Measurements from ENCODE around the gene CERCAM.
"Not testable (repeated sequence)": the region's sequence is repeated elsewhere in the genome, so short reads cannot be mapped to it uniquely, and the experiment has no call there.

The CERCAM gene

DNA sequence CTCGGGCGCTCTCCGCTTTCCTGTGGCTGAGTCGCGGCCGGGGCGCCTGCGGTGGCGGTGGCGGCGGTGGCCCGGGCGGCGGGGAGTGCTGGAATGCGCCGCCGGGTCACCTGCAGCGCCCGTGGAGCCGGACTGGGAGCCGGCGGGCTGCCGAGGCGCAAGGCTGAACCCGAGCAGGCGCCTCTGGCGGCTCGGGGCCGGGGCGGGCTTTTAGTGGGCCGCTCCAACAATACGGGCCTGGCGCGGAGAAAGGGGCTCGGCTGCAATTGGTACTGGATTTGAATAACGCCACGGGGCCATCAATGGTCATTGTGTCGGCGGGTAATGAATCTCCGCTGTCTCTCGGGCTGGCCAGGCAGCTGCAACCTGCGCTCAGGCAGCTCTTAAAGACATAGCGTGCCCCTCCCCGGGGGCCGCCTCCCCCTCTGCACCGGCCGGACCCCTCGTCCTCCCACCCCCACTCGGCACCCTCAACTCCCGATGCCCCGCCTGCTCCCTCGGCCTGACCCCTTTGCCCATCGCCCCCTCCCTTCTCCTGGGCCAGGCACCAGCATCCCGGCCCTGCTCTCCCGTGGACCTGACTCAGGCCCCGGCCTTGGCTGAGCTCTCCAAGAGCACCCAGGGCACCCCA lies 27.4 kb upstream of the CERCAM start:
- peak; percentile 97 for DNase-seq (ENCODE audit: low spot score)

- no peak for DNase-seq (ENCODE audit: low spot score)
These were observed 26.7 kb upstream of the CERCAM start for GRCh38 chr9:128393970-128394369.

GRCh38 chr9:128394379-128395168 lies 26.1 kb upstream of the CERCAM start:
- peak; percentile 83 for DNase-seq (ENCODE audit: low spot score)

GRCh38 chr9:128396970-128397613 lies 23.6 kb upstream of the CERCAM start:
- no peak for DNase-seq (ENCODE audit: low spot score)

- DNase-seq (ENCODE audit: low spot score) = no peak
These were observed 22.8 kb upstream of the CERCAM start for GRCh38 chr9:128397831-128398230.

DNA sequence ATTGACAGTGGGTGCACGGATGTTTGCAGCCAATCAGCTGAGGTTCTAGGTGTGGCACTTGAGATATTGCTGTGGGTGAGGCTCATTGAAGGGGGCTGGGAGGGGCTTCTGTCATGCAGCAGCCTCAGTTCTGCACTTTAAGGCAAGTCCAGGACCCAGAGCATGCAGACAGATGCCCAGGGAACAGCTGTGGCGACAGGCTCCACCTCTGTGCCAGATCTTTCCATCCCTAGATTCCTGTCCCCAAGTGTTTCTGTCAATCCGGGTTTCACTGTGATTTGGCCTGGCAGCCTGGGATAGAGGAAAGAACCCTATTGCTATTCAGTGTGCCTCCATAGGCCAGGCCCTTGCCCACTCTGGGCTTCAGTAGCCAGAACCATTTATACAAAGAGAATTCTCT lies 20.8 kb upstream of the CERCAM start:
- no peak for DNase-seq (ENCODE audit: low spot score)

- DNase-seq (ENCODE audit: low spot score) = no peak
These were observed 16.1 kb upstream of the CERCAM start for GRCh38 chr9:128404560-128404959.

- peak; percentile 76 for DNase-seq (ENCODE audit: low spot score)
These were observed 15.4 kb upstream of the CERCAM start for GRCh38 chr9:128405077-128405779.

GRCh38 chr9:128405780-128406171 lies 14.9 kb upstream of the CERCAM start:
- peak; percentile 31 for DNase-seq (ENCODE audit: low spot score)

- no peak for DNase-seq (ENCODE audit: low spot score)
These were observed 13.7 kb upstream of the CERCAM start for GRCh38 chr9:128406848-128407391.

DNA sequence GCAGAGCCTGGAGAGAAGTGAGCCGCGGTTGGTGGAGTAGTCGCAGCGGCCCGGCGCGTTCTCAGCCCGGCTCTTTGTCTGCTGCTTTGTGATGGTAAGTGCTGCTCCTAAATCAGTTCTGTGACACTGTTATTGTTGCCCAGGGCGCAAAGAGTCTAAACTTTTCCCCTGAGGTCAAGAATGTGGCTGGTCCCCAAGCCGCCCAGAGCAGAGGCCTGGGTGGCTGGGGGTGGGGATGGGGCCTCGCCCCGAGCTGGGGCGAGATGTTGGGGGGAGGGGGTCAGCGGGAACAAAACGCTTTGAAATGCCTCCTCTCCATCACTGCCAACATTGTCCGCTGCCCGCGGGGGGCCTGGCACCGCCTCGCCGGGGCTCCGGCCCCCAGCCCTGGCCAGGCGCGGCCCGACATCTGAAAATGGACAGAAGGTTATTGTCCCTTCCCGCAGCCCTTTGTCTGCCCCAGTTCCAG lies 11.7 kb upstream of the CERCAM start:
- peak; percentile 96 for DNase-seq (ENCODE audit: low spot score)

DNA sequence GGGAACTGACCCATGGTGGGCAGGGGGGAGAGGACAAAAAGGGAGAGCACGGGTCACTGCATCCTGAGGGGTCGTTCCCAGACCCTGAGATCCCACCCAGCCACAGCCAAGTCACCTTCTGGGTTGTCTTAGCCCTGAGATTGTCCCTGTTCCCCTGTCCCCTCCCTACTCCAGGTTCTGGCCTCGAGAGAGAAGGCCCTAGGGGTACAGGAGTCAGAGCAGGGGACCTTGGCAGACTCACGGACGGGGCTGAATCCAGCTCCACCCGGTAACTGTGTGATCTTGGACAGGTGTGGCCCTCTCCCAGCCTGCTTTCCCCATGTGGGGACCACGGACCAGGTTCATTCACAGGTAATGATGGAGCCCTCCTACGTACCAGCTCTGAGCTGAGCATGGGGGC lies 11.2 kb upstream of the CERCAM start:
- no peak for DNase-seq (ENCODE audit: low spot score)

- DNase-seq (ENCODE audit: low spot score) = peak; percentile 82
These were observed 10.7 kb upstream of the CERCAM start for GRCh38 chr9:128409978-128410377.

DNA sequence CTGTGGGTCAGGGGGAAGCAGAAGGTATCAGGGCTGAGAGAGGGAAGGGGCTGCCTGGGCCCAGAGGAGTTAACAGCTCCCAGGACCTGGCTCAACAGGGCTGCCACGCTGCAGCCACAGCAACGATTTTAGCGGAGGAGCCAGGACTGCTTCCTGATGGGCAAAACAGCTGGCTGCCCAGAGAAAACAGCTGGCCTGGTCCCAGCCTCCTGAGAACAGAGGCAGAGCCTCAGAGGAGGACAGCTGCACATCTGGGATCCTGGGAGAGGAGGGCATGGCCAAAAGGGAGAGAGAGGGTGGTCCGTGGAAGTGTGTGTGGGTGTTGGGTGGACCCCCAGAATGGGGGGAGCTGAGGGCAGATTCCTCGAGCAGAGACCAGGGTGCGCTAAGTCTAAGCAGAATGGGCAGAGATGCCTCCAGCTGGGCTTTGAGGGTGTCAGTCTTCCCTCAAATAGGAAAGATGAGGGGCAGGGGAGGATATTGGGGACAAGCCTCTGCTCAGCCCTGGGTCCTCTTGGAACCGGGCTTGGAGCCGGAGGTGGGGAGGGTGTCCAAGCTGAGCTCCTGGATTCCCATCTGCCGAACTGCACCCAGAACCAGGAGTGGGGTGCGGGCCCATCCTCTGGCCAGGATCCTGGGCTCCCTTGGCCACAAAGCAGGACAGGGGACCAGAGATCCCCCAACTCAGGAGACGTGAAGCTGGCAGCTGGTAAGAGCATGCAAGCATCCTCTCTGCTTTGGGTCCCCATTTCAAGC lies 9.1 kb upstream of the CERCAM start:
- DNase-seq (ENCODE audit: low spot score) = peak; percentile 70

DNA sequence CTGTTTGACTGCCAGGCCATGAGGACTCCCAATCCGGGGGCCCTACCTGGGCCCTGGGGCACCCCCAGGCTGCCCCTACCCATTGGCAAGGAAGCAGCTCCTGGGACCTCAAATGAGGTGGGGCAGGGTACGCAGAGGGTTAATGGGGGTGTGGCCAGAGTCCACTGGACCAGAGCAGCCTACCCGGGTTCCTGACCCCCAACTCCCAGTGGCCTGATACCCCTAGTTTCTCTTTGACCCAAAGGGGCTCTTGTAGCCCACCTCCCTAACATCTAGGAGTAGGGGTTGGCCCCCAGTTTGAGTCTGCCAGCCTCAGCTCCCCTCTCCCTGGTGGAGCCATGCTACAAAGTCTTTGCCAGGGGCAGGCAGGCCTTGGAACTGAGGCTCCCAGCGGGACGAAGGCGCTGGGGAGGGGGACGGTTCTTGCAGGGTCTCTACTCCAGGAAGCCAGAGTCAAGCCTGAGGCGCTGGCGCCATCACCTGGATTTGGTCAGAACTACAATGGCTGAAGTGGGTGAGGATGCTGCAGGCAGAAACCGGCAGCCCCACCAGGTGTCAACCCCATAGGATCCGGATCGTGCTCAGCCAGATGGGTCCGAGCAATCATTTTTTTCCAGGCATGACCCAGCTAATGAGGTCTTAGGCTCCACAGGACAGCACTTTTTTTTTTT lies 8.4 kb upstream of the CERCAM start:
- DNase-seq (ENCODE audit: low spot score) = peak; percentile 95

DNA sequence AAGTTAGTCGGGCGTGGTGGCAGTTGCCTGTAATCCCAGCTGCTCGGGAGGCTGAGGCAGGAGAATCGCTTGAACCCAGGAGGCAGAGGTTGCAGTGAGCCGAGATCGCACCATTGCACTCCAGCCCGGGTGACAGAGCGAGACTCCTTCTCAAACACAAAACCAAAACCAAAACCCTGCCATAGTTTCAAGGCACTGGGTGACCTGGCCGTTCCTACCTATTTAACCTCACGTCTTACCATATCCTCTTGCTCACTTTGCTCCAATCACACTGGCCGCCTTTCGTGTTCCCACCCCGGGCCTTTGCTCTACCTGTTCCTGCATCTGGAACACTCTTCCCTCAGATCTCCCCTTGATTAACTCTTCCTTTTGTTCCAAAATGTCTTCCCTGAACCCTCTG lies 6.9 kb upstream of the CERCAM start:
- not testable (repeated sequence) for DNase-seq (ENCODE audit: low spot score)

DNA sequence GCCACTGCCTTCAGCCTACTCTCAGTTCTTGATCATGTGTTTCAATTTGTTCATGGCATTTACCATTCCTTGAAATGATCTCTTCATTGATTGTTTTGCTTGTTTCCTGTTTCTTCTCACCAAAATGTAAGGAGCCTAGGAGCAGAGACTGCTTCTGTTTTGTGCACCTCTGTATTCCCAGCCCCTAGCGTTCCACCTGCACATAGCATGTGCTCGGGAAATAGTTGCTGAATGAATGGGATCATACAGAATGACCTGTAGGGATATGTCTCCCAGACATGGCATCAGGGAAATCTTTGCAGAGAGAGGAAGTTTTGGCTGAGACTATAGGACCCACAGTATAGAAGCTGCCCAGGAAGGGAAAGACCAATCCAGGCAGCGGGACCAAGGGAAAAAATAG lies 6.2 kb upstream of the CERCAM start:
- DNase-seq (ENCODE audit: low spot score) = no peak

GRCh38 chr9:128415281-128415680 lies 5.4 kb upstream of the CERCAM start:
- no peak for DNase-seq (ENCODE audit: low spot score)

DNA sequence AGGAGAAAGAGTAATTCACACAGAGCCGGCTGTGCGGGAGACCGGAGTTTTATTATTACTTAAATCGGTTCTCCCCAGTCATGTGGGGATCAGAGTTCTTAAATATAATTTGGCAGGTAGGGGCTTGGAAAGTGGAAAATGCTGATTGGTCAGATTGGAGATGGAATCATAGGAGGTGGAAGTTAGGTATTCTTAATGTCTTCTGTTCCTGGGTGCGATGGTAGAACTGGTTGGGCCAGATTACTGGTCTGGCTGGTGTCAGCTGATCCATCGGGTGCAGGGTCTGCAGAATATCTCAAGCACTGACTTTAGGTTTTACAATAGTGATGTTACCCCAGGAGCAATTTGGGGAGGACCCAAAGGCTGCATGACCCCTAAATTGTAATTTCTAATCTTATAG lies 4.6 kb upstream of the CERCAM start:
- no peak for DNase-seq (ENCODE audit: low spot score)

GRCh38 chr9:128416432-128417019 lies 4.1 kb upstream of the CERCAM start:
- DNase-seq (ENCODE audit: low spot score) = no peak

Measured in globus pallidus (tissue), 1 donor.